Fibroblast of lung (primary cell): ENCODE results near the gene CDKN2B-AS1. TPM values are rescaled to one million over a fixed set of nuclear protein-coding genes. Genes with fewer than 3 reads are reported as not detected.
A peak's percentile ranks its signal among the peaks of the same experiment; 100 is the strongest.

ENCODE experiments used
- DNase-seq, 2 donors: peaks; one replicate each; pipeline versions ENCODE4 v3.0.0 to v3.0.0-alpha.2; 2010; ENCODE audit warnings: low read depth in 2 of 2
- H2AFZ ChIP-seq: 2 replicates; pipeline ENCODE4 v1.5.1; 2012; ENCODE audit warnings: low read length, control low read depth, inconsistent platforms
- H3K27ac ChIP-seq: 2 replicates; pipeline ENCODE4 v1.5.1; 2011; ENCODE audit warnings: low read length, control low read depth; ENCODE audit not compliant: insufficient read depth
- H3K27me3 ChIP-seq: 2 replicates; pipeline ENCODE4 v1.5.1; 2011; ENCODE audit warnings: mild to moderate bottlenecking, low read length; ENCODE audit not compliant: control insufficient read depth, insufficient read depth
- H3K36me3 ChIP-seq: 2 replicates; pipeline ENCODE4 v1.5.1; 2011; ENCODE audit warnings: low read length; ENCODE audit not compliant: control insufficient read depth, insufficient read depth
- H3K4me1 ChIP-seq: 2 replicates; pipeline ENCODE4 v1.5.1; 2011; ENCODE audit warnings: low read length; ENCODE audit not compliant: control insufficient read depth, insufficient read depth; ENCODE audit errors: extremely low read depth
- H3K4me2 ChIP-seq: 2 replicates; pipeline ENCODE4 v1.5.1; 2011; ENCODE audit warnings: low read length, control low read depth; ENCODE audit not compliant: insufficient read depth; ENCODE audit errors: extremely low read depth
- H3K4me3 ChIP-seq, 4 experiments: fragments of 200-600 bp in 1 of 4; sonication (generic) in 1 of 4; replicated peaks in 1 of 4; 2 replicates each; pipeline ENCODE4 v1.5.1; 2011 to 2016; ENCODE audit warnings: low read length in 4 of 4, low read depth in 3 of 4, mild to moderate bottlenecking in 3 of 4, control low read depth in 2 of 4, inconsistent platforms in 1 of 4, mixed read lengths in 1 of 4; ENCODE audit not compliant: insufficient read depth in 1 of 4; ENCODE audit errors: control extremely low read depth in 1 of 4
- H3K79me2 ChIP-seq: 2 replicates; pipeline ENCODE4 v1.5.1; 2012; ENCODE audit warnings: mild to moderate bottlenecking, low read length, inconsistent platforms; ENCODE audit not compliant: control insufficient read depth, insufficient read depth
- H3K9ac ChIP-seq: 2 replicates; pipeline ENCODE4 v1.5.1; 2011; ENCODE audit warnings: mild to moderate bottlenecking, low read length, control low read depth; ENCODE audit not compliant: insufficient read depth
- H3K9me3 ChIP-seq: 2 replicates; pipeline ENCODE4 v1.5.1; 2012; ENCODE audit warnings: low read depth, low read length; ENCODE audit not compliant: control insufficient read depth, insufficient read depth
- H4K20me1 ChIP-seq: 2 replicates; pipeline ENCODE4 v1.5.1; 2011; ENCODE audit warnings: low read length; ENCODE audit not compliant: control insufficient read depth, insufficient read depth; ENCODE audit errors: extremely low read depth
- CTCF ChIP-seq, 2 donors: IDR thresholded peaks in 1 of 2; conservative IDR thresholded peaks in 1 of 2; 1 replicate in 1 of 2; 2 replicates in 1 of 2; pipeline ENCODE4 v1.5.1; 2011 to 2012; ENCODE audit warnings: low read length in 2 of 2, control low read depth in 1 of 2, inconsistent platforms in 1 of 2, low read depth in 1 of 2, mild to moderate bottlenecking in 1 of 2
- EZH2 ChIP-seq: IDR thresholded peaks from 2 replicates; pipeline ENCODE4 v1.5.1; 2012; ENCODE audit warnings: low read length, control low read depth, mild to moderate bottlenecking; ENCODE audit errors: missing control alignments
- polyA plus RNA-seq, 2 donors: library from polyadenylated mRNA; depleted of rRNA in 1 of 2; stranded (reverse) in 1 of 2; unstranded in 1 of 2; fragments of >200 nt; gene quantifications; 2 replicates each; pipeline ENCODE4 v1.2.1, GENCODE V29; 2011 to 2012; ENCODE audit warnings: missing spikeins in 1 of 2
- total RNA-seq: library from RNA; depleted of rRNA; stranded (reverse); fragments of >200 nt; gene quantifications from 2 replicates; pipeline ENCODE4 v1.2.1, GENCODE V29; 2014

Gene CDKN2B-AS1
- total and polyA plus RNA-seq, 2 donors (not counting 1 experiment from before 2014, with no cell fraction given), result 1.1 to 7.6 TPM

- no peaks in the 10 kb centered on the region for H3K27me3 ChIP-seq
- no peaks in the 10 kb centered on the region for H3K9me3 ChIP-seq
- no peak overlapping the region for H3K4me2 ChIP-seq
- H3K27ac ChIP-seq, result no peak overlapping the region
- H3K4me3 ChIP-seq, result no peak overlapping the region
- no peaks in the 10 kb centered on the region for H4K20me1 ChIP-seq
- peaks cover 14% of the 10 kb centered on the region for H3K4me1 ChIP-seq
- no peaks in the 10 kb centered on the region for H3K36me3 ChIP-seq
- H3K9ac ChIP-seq, result no peak overlapping the region
- H2AFZ ChIP-seq, result no peak overlapping the region
- no peaks in the 10 kb centered on the region for H3K79me2 ChIP-seq
- peak in 1 of 2 donors; percentile 62 for DNase-seq
- TF ChIP-seq CTCF (conservative IDR thresholded peaks at IDR 0.05 in 1 of 2, IDR thresholded peaks at IDR 0.05 in 1 of 2; ENCODE audit: low read depth in 1 of 2, low read length in 2 of 2) (no peak), EZH2 (no peak)
These were observed 104.2 kb downstream of the CDKN2B-AS1 start for GRCh38 chr9:22098643-22099332.

DNA sequence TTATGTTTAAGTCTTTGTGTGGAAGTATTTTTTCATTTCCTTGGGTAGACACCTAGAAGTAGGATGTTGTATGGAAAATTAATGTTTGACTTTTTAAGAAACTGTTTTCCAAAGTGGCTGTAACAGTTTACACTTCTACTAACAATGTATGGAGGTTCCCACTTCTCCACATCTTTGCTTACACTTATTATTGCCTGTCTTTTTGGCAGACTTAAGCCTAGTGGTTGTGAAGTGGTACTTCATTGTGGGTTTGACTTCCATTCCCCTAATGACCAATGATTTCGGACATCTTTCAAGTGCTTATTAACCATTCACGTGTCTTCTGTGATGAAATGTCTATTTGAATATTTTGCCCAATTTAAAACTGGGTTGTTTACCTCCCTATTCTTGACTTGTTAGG lies 106.0 kb downstream of the CDKN2B-AS1 start:
- H3K9me3 ChIP-seq, result no peaks in the 10 kb centered on the region
- H3K27me3 ChIP-seq, result no peaks in the 10 kb centered on the region
- TF ChIP-seq EZH2 (no peak), CTCF (conservative IDR thresholded peaks at IDR 0.05 in 1 of 2, IDR thresholded peaks at IDR 0.05 in 1 of 2; ENCODE audit: low read depth in 1 of 2, low read length in 2 of 2) (no peak)
- no peaks in the 10 kb centered on the region for H3K79me2 ChIP-seq
- H3K4me1 ChIP-seq, result peaks cover 27% of the 10 kb centered on the region
- no peak overlapping the region for H3K27ac ChIP-seq
- H3K4me2 ChIP-seq, result no peak overlapping the region
- H4K20me1 ChIP-seq, result no peaks in the 10 kb centered on the region
- H2AFZ ChIP-seq, result no peak overlapping the region
- H3K36me3 ChIP-seq, result no peaks in the 10 kb centered on the region
- H3K9ac ChIP-seq, result no peak overlapping the region
- no peak overlapping the region for H3K4me3 ChIP-seq
- no peak for DNase-seq

GRCh38 chr9:22102146-22103053 lies 107.8 kb downstream of the CDKN2B-AS1 start:
- H4K20me1 ChIP-seq, result no peaks in the 10 kb centered on the region
- H3K4me3 ChIP-seq, result no peak overlapping the region
- no peaks in the 10 kb centered on the region for H3K79me2 ChIP-seq
- peak overlapping the region; percentile 86 for H3K27ac ChIP-seq
- DNase-seq, result no peak
- H3K9me3 ChIP-seq, result no peaks in the 10 kb centered on the region
- TF ChIP-seq EZH2 (no peak), CTCF (conservative IDR thresholded peaks at IDR 0.05 in 1 of 2, IDR thresholded peaks at IDR 0.05 in 1 of 2; ENCODE audit: low read depth in 1 of 2, low read length in 2 of 2) (no peak)
- no peak overlapping the region for H3K9ac ChIP-seq
- H3K4me1 ChIP-seq, result peaks cover 26% of the 10 kb centered on the region
- H3K4me2 ChIP-seq, result peak overlapping the region; percentile 10
- no peaks in the 10 kb centered on the region for H3K36me3 ChIP-seq
- no peaks in the 10 kb centered on the region for H3K27me3 ChIP-seq
- H2AFZ ChIP-seq, result no peak overlapping the region
